HL-60 (cell line): ENCODE results near the gene FJX1.
"Not testable (repeated sequence)": the region's sequence is repeated elsewhere in the genome, so short reads cannot be mapped to it uniquely, and the experiment has no call there.

Experiments
- CTCF ChIP-seq: IDR thresholded peaks from one replicate; pipeline ENCODE4 v1.5.1; 2011; ENCODE audit warnings: low read length, control low read depth, inconsistent platforms; ENCODE audit not compliant: insufficient read depth
- GABPA ChIP-seq: IDR thresholded peaks from 2 replicates; pipeline ENCODE4 v1.6.1; 2012; ENCODE audit warnings: low read depth
- POLR2AphosphoS5 ChIP-seq: IDR thresholded peaks from 2 replicates; pipeline ENCODE4 v1.6.1; 2012; ENCODE audit warnings: low read depth
- SPI1 ChIP-seq: IDR thresholded peaks from 2 replicates; pipeline ENCODE4 v1.6.1; 2012; ENCODE audit warnings: low read depth, mild to moderate bottlenecking, borderline replicate concordance
- TF ChIP-seq, protein P1 (sequence below): IDR thresholded peaks from 2 replicates; pipeline ENCODE4 v1.6.1; 2012; ENCODE audit warnings: low read depth; ENCODE audit not compliant: insufficient replicate concordance

GRCh38 chr11:35668350-35668749 is 50.1 kb downstream of the FJX1 start:
- TF ChIP-seq CTCF, POLR2AphosphoS5, GABPA, SPI1: not testable (repeated sequence)
- TF ChIP-seq, protein P1, sequence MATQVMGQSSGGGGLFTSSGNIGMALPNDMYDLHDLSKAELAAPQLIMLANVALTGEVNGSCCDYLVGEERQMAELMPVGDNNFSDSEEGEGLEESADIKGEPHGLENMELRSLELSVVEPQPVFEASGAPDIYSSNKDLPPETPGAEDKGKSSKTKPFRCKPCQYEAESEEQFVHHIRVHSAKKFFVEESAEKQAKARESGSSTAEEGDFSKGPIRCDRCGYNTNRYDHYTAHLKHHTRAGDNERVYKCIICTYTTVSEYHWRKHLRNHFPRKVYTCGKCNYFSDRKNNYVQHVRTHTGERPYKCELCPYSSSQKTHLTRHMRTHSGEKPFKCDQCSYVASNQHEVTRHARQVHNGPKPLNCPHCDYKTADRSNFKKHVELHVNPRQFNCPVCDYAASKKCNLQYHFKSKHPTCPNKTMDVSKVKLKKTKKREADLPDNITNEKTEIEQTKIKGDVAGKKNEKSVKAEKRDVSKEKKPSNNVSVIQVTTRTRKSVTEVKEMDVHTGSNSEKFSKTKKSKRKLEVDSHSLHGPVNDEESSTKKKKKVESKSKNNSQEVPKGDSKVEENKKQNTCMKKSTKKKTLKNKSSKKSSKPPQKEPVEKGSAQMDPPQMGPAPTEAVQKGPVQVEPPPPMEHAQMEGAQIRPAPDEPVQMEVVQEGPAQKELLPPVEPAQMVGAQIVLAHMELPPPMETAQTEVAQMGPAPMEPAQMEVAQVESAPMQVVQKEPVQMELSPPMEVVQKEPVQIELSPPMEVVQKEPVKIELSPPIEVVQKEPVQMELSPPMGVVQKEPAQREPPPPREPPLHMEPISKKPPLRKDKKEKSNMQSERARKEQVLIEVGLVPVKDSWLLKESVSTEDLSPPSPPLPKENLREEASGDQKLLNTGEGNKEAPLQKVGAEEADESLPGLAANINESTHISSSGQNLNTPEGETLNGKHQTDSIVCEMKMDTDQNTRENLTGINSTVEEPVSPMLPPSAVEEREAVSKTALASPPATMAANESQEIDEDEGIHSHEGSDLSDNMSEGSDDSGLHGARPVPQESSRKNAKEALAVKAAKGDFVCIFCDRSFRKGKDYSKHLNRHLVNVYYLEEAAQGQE: not testable (repeated sequence)
